CD1c-positive myeloid dendritic cell (primary cell): ENCODE data around the gene TIMM22.

Source experiments
- DNase-seq: peaks from one replicate; pipeline ENCODE4 v3.0.0-alpha.2; 2016; ENCODE audit errors: extremely low spot score

The TIMM22 gene

GRCh38 chr17:1002771-1003555 is 6.0 kb downstream of the TIMM22 start:
- no peak for DNase-seq

GRCh38 chr17:1003633-1003971 is 6.7 kb downstream of the TIMM22 start:
- DNase-seq = no peak

- DNase-seq = no peak
Observed at GRCh38 chr17:1003972-1004768, 7.2 kb downstream of the TIMM22 start.

- DNase-seq = no peak
Observed at GRCh38 chr17:1004769-1005295, 7.9 kb downstream of the TIMM22 start.

GRCh38 chr17:1005361-1005946 is 8.5 kb downstream of the TIMM22 start:
- DNase-seq = no peak

- DNase-seq = no peak
Observed at GRCh38 chr17:1006054-1006453, 9.1 kb downstream of the TIMM22 start.

- no peak for DNase-seq
Observed at GRCh38 chr17:1007310-1008007, 10.5 kb downstream of the TIMM22 start.

GRCh38 chr17:1008008-1008761 is 11.3 kb downstream of the TIMM22 start:
- DNase-seq = no peak

- DNase-seq = no peak
Observed at GRCh38 chr17:1009229-1010085, 12.5 kb downstream of the TIMM22 start.

GRCh38 chr17:1010086-1010450 is 13.1 kb downstream of the TIMM22 start:
- DNase-seq = no peak

GRCh38 chr17:1010586-1010985 is 13.7 kb downstream of the TIMM22 start:
- DNase-seq = no peak

- no peak for DNase-seq
Observed at GRCh38 chr17:1011138-1011537, 14.2 kb downstream of the TIMM22 start.

- DNase-seq = no peak
Observed at GRCh38 chr17:1011760-1012735, 15.1 kb downstream of the TIMM22 start.

- DNase-seq = no peak
Observed at GRCh38 chr17:1012823-1013728, 16.1 kb downstream of the TIMM22 start.

- DNase-seq = no peak
Observed at GRCh38 chr17:1013729-1014090, 16.8 kb downstream of the TIMM22 start.

GRCh38 chr17:1018547-1018946 is 21.6 kb downstream of the TIMM22 start:
- no peak for DNase-seq

- DNase-seq = no peak
Observed at GRCh38 chr17:1019451-1019850, 22.5 kb downstream of the TIMM22 start.

- DNase-seq = no peak
Observed at GRCh38 chr17:1021147-1021546, 24.2 kb downstream of the TIMM22 start.
